MM.1S (cell line): ENCODE measurements around the gene NAT8L.

Experiments used
- DNase-seq: peaks from one replicate; pipeline ENCODE4 v3.0.0-alpha.2; 2015
- H2AFZ ChIP-seq: fragments of 300-600 bp; sonication (generic); 2 replicates; pipeline ENCODE4 v1.6.0; 2016; ENCODE audit warnings: antibody characterized with exemption, low read length
- H3F3A ChIP-seq: fragments of 300-600 bp; sonication (generic); 2 replicates; pipeline ENCODE4 v1.6.1; 2016; ENCODE audit warnings: mild to moderate bottlenecking, antibody characterized with exemption, low read length, moderate library complexity, mixed read lengths; ENCODE audit not compliant: insufficient read depth
- H3K27ac ChIP-seq: fragments of 300-600 bp; sonication (generic); 2 replicates; pipeline ENCODE4 v1.5.1; 2016; ENCODE audit warnings: mild to moderate bottlenecking, low read length
- H3K27me3 ChIP-seq: fragments of 300-600 bp; sonication (generic); replicated peaks from 2 replicates; pipeline ENCODE4 v1.6.0; 2016; ENCODE audit warnings: low read length; ENCODE audit not compliant: insufficient read depth
- H3K36me3 ChIP-seq: fragments of 300-600 bp; sonication (generic); replicated peaks from 2 replicates; pipeline ENCODE4 v1.6.1; 2016; ENCODE audit warnings: mild to moderate bottlenecking, low read length, mixed read lengths; ENCODE audit not compliant: insufficient read depth
- H3K4me1 ChIP-seq: fragments of 300-600 bp; sonication (generic); 2 replicates; pipeline ENCODE4 v1.6.1; 2016; ENCODE audit warnings: low read length, mixed read lengths
- H3K4me2 ChIP-seq: fragments of 300-600 bp; sonication (generic); 2 replicates; pipeline ENCODE4 v1.6.0; 2016; ENCODE audit warnings: low read depth, low read length
- H3K4me3 ChIP-seq: fragments of 300-600 bp; sonication (generic); 2 replicates; pipeline ENCODE4 v1.5.1; 2016; ENCODE audit warnings: low read length, mixed read lengths
- H3K79me2 ChIP-seq: fragments of 300-600 bp; sonication (generic); 2 replicates; pipeline ENCODE4 v1.6.1; 2016; ENCODE audit warnings: mixed run types, low read length, mixed read lengths
- H3K9ac ChIP-seq: fragments of 300-600 bp; sonication (generic); 2 replicates; pipeline ENCODE4 v1.6.1; 2016; ENCODE audit warnings: low read length, mixed read lengths
- H3K9me2 ChIP-seq: fragments of 300-600 bp; sonication (generic); replicated peaks from 2 replicates; pipeline ENCODE4 v1.6.1; 2016; ENCODE audit warnings: mild to moderate bottlenecking, low read length, mixed read lengths; ENCODE audit not compliant: insufficient read depth
- H3K9me3 ChIP-seq: fragments of 300-600 bp; sonication (generic); replicated peaks from 2 replicates; pipeline ENCODE4 v1.6.1; 2016; ENCODE audit warnings: mild to moderate bottlenecking, low read length, mixed read lengths; ENCODE audit not compliant: insufficient read depth
- H4K20me1 ChIP-seq: fragments of 300-600 bp; sonication (generic); 2 replicates; pipeline ENCODE4 v1.6.1; 2016; ENCODE audit warnings: mild to moderate bottlenecking, low read length, moderate library complexity, mixed read lengths; ENCODE audit not compliant: insufficient read depth
- CTCF ChIP-seq: fragments of 300-600 bp; sonication (generic); IDR thresholded peaks from 2 replicates; pipeline ENCODE4 v1.5.1; 2016; ENCODE audit warnings: antibody characterized with exemption, low read length, mixed read lengths
- EZH2 ChIP-seq: fragments of 300-600 bp; sonication (generic); optimal IDR thresholded peaks from 2 replicates; pipeline ENCODE3; 2017; ENCODE audit warnings: low read depth, mild to moderate bottlenecking, antibody characterized with exemption, low read length, mixed read lengths
- EZH2phosphoT487 ChIP-seq: fragments of 300-600 bp; sonication (generic); IDR thresholded peaks from 2 replicates; pipeline ENCODE4 v1.6.1; 2018; ENCODE audit warnings: antibody characterized with exemption, low read length

The NAT8L gene

GRCh38 chr4:2057382-2058065, 1.6 kb upstream of the NAT8L start:
- no peak overlapping the region for H2AFZ ChIP-seq
- no peaks in the 10 kb centered on the region for H3K9me2 ChIP-seq
- peaks cover 39% of the 10 kb centered on the region for H3K27me3 ChIP-seq
- no peaks in the 10 kb centered on the region for H3K36me3 ChIP-seq
- no peaks in the 10 kb centered on the region for H3K4me1 ChIP-seq
- no peak for TF ChIP-seq EZH2phosphoT487
- no peak for TF ChIP-seq EZH2
- no peak for TF ChIP-seq CTCF
- H3K79me2 ChIP-seq: no peaks in the 10 kb centered on the region
- no peak overlapping the region for H3K27ac ChIP-seq
- H4K20me1 ChIP-seq: no peaks in the 10 kb centered on the region
- no peaks in the 10 kb centered on the region for H3F3A ChIP-seq
- no peak overlapping the region for H3K4me3 ChIP-seq
- no peaks in the 10 kb centered on the region for H3K9me3 ChIP-seq
- no peak overlapping the region for H3K4me2 ChIP-seq
- no peak for DNase-seq
- H3K9ac ChIP-seq: no peak overlapping the region

- TF ChIP-seq CTCF (no peak), EZH2phosphoT487 (no peak), EZH2 (no peak)
- Histone ChIP-seq H4K20me1 (no peaks in the 10 kb centered on the region), H3K4me2 (no peak overlapping the region), H3K9me3 (no peaks in the 10 kb centered on the region), H3K9ac (no peak overlapping the region), H3K27me3 (peaks cover 39% of the 10 kb centered on the region), H2AFZ (no peak overlapping the region), H3K79me2 (no peaks in the 10 kb centered on the region), H3K4me3 (no peak overlapping the region), H3K9me2 (no peaks in the 10 kb centered on the region), H3K4me1 (no peaks in the 10 kb centered on the region), H3K27ac (no peak overlapping the region), H3K36me3 (no peaks in the 10 kb centered on the region), H3F3A (no peaks in the 10 kb centered on the region)
- no peak for DNase-seq
These were observed 672 bp upstream of the NAT8L start for GRCh38 chr4:2058264-2059045.

GRCh38 chr4:2059726-2060602, 837 bp downstream of the NAT8L start:
- no peaks in the 10 kb centered on the region for H3K36me3 ChIP-seq
- TF ChIP-seq EZH2: no peak
- TF ChIP-seq EZH2phosphoT487: no peak
- no peak for TF ChIP-seq CTCF
- H3K4me1 ChIP-seq: no peaks in the 10 kb centered on the region
- no peak overlapping the region for H2AFZ ChIP-seq
- H3K9me2 ChIP-seq: no peaks in the 10 kb centered on the region
- no peaks in the 10 kb centered on the region for H3F3A ChIP-seq
- H3K27ac ChIP-seq: no peak overlapping the region
- no peak for DNase-seq
- H3K4me3 ChIP-seq: no peak overlapping the region
- no peak overlapping the region for H3K9ac ChIP-seq
- no peaks in the 10 kb centered on the region for H3K9me3 ChIP-seq
- H3K79me2 ChIP-seq: no peaks in the 10 kb centered on the region
- peaks cover 42% of the 10 kb centered on the region for H3K27me3 ChIP-seq
- no peaks in the 10 kb centered on the region for H4K20me1 ChIP-seq
- no peak overlapping the region for H3K4me2 ChIP-seq
